Esophagus squamous epithelium (tissue), 4 donors: ENCODE measurements around the gene GNA12.

Experiments used
- POLR2A ChIP-seq, 4 donors: fragments of 450-650 bp; IDR thresholded peaks; one replicate each; pipeline ENCODE4 v1.6.1; 2017; ENCODE audit warnings: antibody characterized with exemption in 4 of 4, mild to moderate bottlenecking in 4 of 4, moderate library complexity in 3 of 4
- TF ChIP-seq, protein P1 (sequence below), 6 experiments: fragments of 450-650 bp in 4 of 6; fragments of 200-600 bp in 2 of 6; sonication (generic) in 2 of 6; IDR thresholded peaks; one replicate each; pipeline ENCODE4 v1.5.1; 2016 to 2019; ENCODE audit warnings: antibody characterized with exemption in 6 of 6, mild to moderate bottlenecking in 4 of 6, moderate library complexity in 4 of 6

DNA sequence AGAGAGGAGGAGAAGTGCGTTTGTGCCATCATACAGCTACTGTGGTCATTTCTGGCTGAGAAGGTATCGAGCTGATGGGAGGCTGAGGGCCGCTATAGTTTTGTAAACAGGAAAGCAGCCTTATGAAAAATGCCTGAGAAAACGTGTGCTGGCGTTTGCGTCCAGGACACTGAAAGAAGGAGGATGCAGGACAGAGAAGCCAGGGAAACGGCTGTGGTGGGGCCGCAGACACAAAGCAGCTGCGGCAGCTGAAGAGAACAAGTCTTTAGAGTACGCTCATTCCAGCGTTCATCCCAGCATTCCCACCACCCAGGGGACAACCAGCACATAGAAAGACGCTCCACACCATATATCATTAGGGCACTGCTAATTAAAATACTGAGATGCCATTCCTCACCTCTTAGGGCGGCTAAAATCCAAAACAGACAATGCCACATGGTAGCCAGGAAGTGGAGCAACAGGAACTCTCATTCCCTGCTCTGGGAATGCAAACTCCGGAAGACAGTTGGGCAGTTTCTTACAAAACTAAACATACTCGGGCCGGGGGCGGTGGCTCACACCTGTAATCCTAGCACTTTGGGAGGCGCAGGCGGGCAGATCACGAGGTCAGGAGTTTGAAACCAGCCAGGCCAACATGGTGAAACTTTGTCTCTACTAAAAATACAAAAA lies 18.4 kb downstream of the GNA12 start:
- TF ChIP-seq, protein P1, sequence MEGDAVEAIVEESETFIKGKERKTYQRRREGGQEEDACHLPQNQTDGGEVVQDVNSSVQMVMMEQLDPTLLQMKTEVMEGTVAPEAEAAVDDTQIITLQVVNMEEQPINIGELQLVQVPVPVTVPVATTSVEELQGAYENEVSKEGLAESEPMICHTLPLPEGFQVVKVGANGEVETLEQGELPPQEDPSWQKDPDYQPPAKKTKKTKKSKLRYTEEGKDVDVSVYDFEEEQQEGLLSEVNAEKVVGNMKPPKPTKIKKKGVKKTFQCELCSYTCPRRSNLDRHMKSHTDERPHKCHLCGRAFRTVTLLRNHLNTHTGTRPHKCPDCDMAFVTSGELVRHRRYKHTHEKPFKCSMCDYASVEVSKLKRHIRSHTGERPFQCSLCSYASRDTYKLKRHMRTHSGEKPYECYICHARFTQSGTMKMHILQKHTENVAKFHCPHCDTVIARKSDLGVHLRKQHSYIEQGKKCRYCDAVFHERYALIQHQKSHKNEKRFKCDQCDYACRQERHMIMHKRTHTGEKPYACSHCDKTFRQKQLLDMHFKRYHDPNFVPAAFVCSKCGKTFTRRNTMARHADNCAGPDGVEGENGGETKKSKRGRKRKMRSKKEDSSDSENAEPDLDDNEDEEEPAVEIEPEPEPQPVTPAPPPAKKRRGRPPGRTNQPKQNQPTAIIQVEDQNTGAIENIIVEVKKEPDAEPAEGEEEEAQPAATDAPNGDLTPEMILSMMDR (IDR thresholded peaks at IDR 0.05): no peak
- no peak for TF ChIP-seq POLR2A (IDR thresholded peaks at IDR 0.05)
